Transverse colon (tissue), 4 donors: Measurements from ENCODE around the gene ZNF205. TPM values are rescaled to one million over a fixed set of nuclear protein-coding genes. Genes with fewer than 3 reads are reported as not detected.
"Not testable (repeated sequence)": the region's sequence is repeated elsewhere in the genome, so short reads cannot be mapped to it uniquely, and the experiment has no call there.

Experiments
- DNase-seq: peaks from one replicate; pipeline ENCODE4 v3.0.0-alpha.2; 2019
- H3K27ac ChIP-seq, 4 donors: fragments of 200-600 bp; sonication (generic); 2 replicates each; pipeline ENCODE4 v1.5.1; 2016 to 2018; ENCODE audit warnings: inconsistent platforms in 4 of 4
- H3K27me3 ChIP-seq: fragments of 200-600 bp; sonication (generic); 2 replicates; pipeline ENCODE4 v1.5.1; 2017; ENCODE audit warnings: inconsistent platforms
- H3K36me3 ChIP-seq, 4 donors: fragments of 200-600 bp; sonication (generic); 2 replicates each; pipeline ENCODE4 v1.5.1; 2017 to 2019; ENCODE audit warnings: inconsistent platforms in 4 of 4
- H3K4me1 ChIP-seq, 4 donors: fragments of 200-600 bp; sonication (generic); 2 replicates each; pipeline ENCODE4 v1.5.1; 2017 to 2020; ENCODE audit warnings: inconsistent platforms in 4 of 4
- H3K4me3 ChIP-seq, 4 donors: fragments of 200-600 bp; sonication (generic); 1 replicate in 1 of 4; 2 replicates in 3 of 4; pipeline versions ENCODE4 v1.5.1 to v1.6.1; 2017 to 2019; ENCODE audit warnings: inconsistent platforms in 4 of 4
- H3K9me3 ChIP-seq, 2 donors: fragments of 200-600 bp; sonication (generic); 2 replicates each; pipeline ENCODE4 v1.5.1; 2017 to 2019; ENCODE audit warnings: inconsistent platforms in 2 of 2
- CTCF ChIP-seq, 5 experiments: fragments of 200-600 bp in 3 of 5; fragments of 450-650 bp in 2 of 5; sonication (generic) in 3 of 5; IDR thresholded peaks; 1 replicate in 2 of 5; 2 replicates in 3 of 5; pipeline ENCODE4 v1.5.1; 2016 to 2017; ENCODE audit warnings: antibody characterized with exemption in 5 of 5, inconsistent platforms in 3 of 5, mild to moderate bottlenecking in 2 of 5, moderate library complexity in 1 of 5
- EP300 ChIP-seq: sonication (generic); formaldehyde crosslinking; IDR thresholded peaks from one replicate; pipeline ENCODE4 v1.6.1; 2017; ENCODE audit warnings: antibody characterized with exemption, low read depth
- POLR2A ChIP-seq: fragments of 450-650 bp; IDR thresholded peaks from one replicate; pipeline ENCODE4 v1.6.1; 2016; ENCODE audit warnings: antibody characterized with exemption, mild to moderate bottlenecking, moderate library complexity
- POLR2AphosphoS5 ChIP-seq, 3 donors: sonication (generic); formaldehyde crosslinking; IDR thresholded peaks; one replicate each; pipeline ENCODE4 v1.6.1; 2016; ENCODE audit warnings: antibody characterized with exemption in 3 of 3
- WGBS, 2 donors: methylation state at CpG; one replicate each; pipeline ENCODE4 v1.1.5; 2018; ENCODE audit warnings: low coverage in 1 of 2; 5-methylcytosine and 5-hydroxymethylcytosine counted together
- in situ Hi-C, 4 donors: fragments of 200-750 bp; cut with MboI; loops; one replicate each; pipeline versions ENCODE4 v1.15.0 to v1.15.1; 2017; ENCODE audit warnings: low sequenced_read_pairs in 3 of 4, low pct_ligation_motif_present in 1 of 4, low pct_unique_long_range_greater_than_20kb in 1 of 4
- intact Hi-C: fragments of 100-400 bp; cut with DNase I; formaldehyde crosslinking; loops from one replicate; pipeline ENCODE4 v1.15.1; 2023; ENCODE audit warnings: low total_unique reads
- total RNA-seq, 4 donors: library from RNA; depleted of rRNA; stranded (reverse); fragments of >200 nt; gene quantifications; one replicate each; pipeline ENCODE4 v1.1.0, GENCODE V29; 2016

ZNF205 gene
- total RNA-seq, 4 donors from 2014 or later = 5.2 to 16.3 (median 15.5) TPM

- Histone ChIP-seq H3K27me3 (no peaks in the 10 kb centered on the region), H3K27ac (no peak overlapping the region), H3K9me3 (no peaks in the 10 kb centered on the region), H3K4me1 (peaks cover 0 to 20% (median 15%) of the 10 kb centered on the region in 4 donors), H3K4me3 (no peak overlapping the region), H3K36me3 (no peaks in the 10 kb centered on the region)
- in situ Hi-C loops (no loop called here), intact Hi-C loops (no loop called here)
- TF ChIP-seq POLR2A (no peak), CTCF (IDR thresholded peaks at IDR 0.05) (no peak), POLR2AphosphoS5 (IDR thresholded peaks at IDR 0.05) (no peak), EP300 (no peak)
- 90% methylated on average over 9 of the region's 9 CpGs; no CpG with 5 or more reads in 1 of the 2 donors for WGBS, 2 donors
- DNase-seq = no peak
These were observed 41.7 kb upstream of the ZNF205 start for GRCh38 chr16:3070608-3071111.

- intact Hi-C loops (no loop called here), in situ Hi-C loops (no loop called here)
- DNase-seq = no peak
- H3K4me1 ChIP-seq = peaks cover 0 to 12% (median 9%) of the 10 kb centered on the region in 4 donors
- 72 to 86% methylated on average over 3 to 7 of the region's 7 CpGs for WGBS, 2 donors
- no peak overlapping the region for H3K4me3 ChIP-seq
- no peaks in the 10 kb centered on the region for H3K9me3 ChIP-seq
- H3K36me3 ChIP-seq = no peaks in the 10 kb centered on the region
- H3K27ac ChIP-seq = no peak overlapping the region
- no peak for TF ChIP-seq POLR2AphosphoS5 (IDR thresholded peaks at IDR 0.05)
- no peak for TF ChIP-seq CTCF (IDR thresholded peaks at IDR 0.05)
- no peak for TF ChIP-seq POLR2A
- no peak for TF ChIP-seq EP300
- H3K27me3 ChIP-seq = no peaks in the 10 kb centered on the region
These were observed 40.7 kb upstream of the ZNF205 start for GRCh38 chr16:3071655-3072054.

GRCh38 chr16:3072148-3072547 lies 40.2 kb upstream of the ZNF205 start:
- H3K4me3 ChIP-seq, H3K36me3 ChIP-seq, in situ Hi-C loops, H3K27me3 ChIP-seq, H3K27ac ChIP-seq, DNase-seq, intact Hi-C loops, H3K9me3 ChIP-seq: not testable (repeated sequence)
- H3K4me1 ChIP-seq = peaks cover 0 to 12% (median 9%) of the 10 kb centered on the region in 4 donors
- WGBS, 2 donors = 44% methylated on average over 4 of the region's 4 CpGs; no CpG with 5 or more reads in 1 of the 2 donors

GRCh38 chr16:3072576-3073263 lies 39.7 kb upstream of the ZNF205 start:
- H3K4me1 ChIP-seq, in situ Hi-C loops, H3K27ac ChIP-seq, intact Hi-C loops, H3K27me3 ChIP-seq, H3K4me3 ChIP-seq, H3K36me3 ChIP-seq, H3K9me3 ChIP-seq: not testable (repeated sequence)
- 71% methylated on average over 12 of the region's 18 CpGs; no CpG with 5 or more reads in 1 of the 2 donors for WGBS, 2 donors
- peak; percentile 44 for DNase-seq

- DNase-seq = no peak
- Histone ChIP-seq H3K4me3 (no peak overlapping the region), H3K36me3 (no peaks in the 10 kb centered on the region), H3K4me1 (peaks cover 0 to 7% (median 2%) of the 10 kb centered on the region in 4 donors), H3K27me3 (no peaks in the 10 kb centered on the region), H3K27ac (no peak overlapping the region), H3K9me3 (no peaks in the 10 kb centered on the region)
- 86 to 92% methylated on average over 6 to 7 of the region's 7 CpGs for WGBS, 2 donors
- in situ Hi-C loops (no loop called here), intact Hi-C loops (no loop called here)
- TF ChIP-seq CTCF (IDR thresholded peaks at IDR 0.05) (no peak), POLR2AphosphoS5 (IDR thresholded peaks at IDR 0.05) (no peak), EP300 (no peak), POLR2A (no peak)
These were observed 38.9 kb upstream of the ZNF205 start for GRCh38 chr16:3073448-3073847.
